ENCODE data around the gene MRPL49. TPM values are rescaled to one million over a fixed set of nuclear protein-coding genes. Genes with fewer than 3 reads are reported as not detected.

The MRPL49 gene
- total RNA-seq, 1 experiment from 2014 or later = 73.4 TPM

- no peaks in the 10 kb centered on the region for H3K79me1 ChIP-seq (ENCODE audit: insufficient read depth, low read depth, low read length, poor library complexity, severe bottlenecking)
- no peak overlapping the region for H2BK20ac ChIP-seq (ENCODE audit: low read depth, low read length, poor library complexity, severe bottlenecking)
- no peak overlapping the region for H3K4me2 ChIP-seq (ENCODE audit: insufficient read depth, insufficient read length, low read length)
- no peak overlapping the region for H2BK15ac ChIP-seq (ENCODE audit: low read depth, low read length)
- H3K9me3 ChIP-seq (ENCODE audit: control insufficient read depth, low read depth, low read length) = no peaks in the 10 kb centered on the region
- H3K27ac Mint-ChIP-seq = no peak overlapping the region; a peak in 1 of 7 replicates
- H3K4ac ChIP-seq (ENCODE audit: low read depth, low read length) = no peak overlapping the region
- H2BK5ac ChIP-seq (ENCODE audit: insufficient read length, low read length) = no peak overlapping the region
- H4K20me1 ChIP-seq (ENCODE audit: control insufficient read depth, insufficient read depth, insufficient read length) = no peaks in the 10 kb centered on the region
- no peak overlapping the region for H3K23ac ChIP-seq (ENCODE audit: insufficient read length, low read depth, low read length)
- H3K4me1 ChIP-seq (ENCODE audit: insufficient read depth, low read length) = no peaks in the 10 kb centered on the region
- H2AFZ ChIP-seq (ENCODE audit: low read length) = no peak overlapping the region
- H4K8ac ChIP-seq (replicated peaks; ENCODE audit: insufficient read length, low read depth, low read length) = no peak overlapping the region
- no peak overlapping the region for H2BK12ac ChIP-seq (ENCODE audit: insufficient read length, low read depth, low read length)
- no peak overlapping the region for H3K14ac ChIP-seq (ENCODE audit: insufficient read depth, low read length)
- H3K9me3 Mint-ChIP-seq = no peaks in the 10 kb centered on the region
- TF ChIP-seq CTCF (conservative IDR thresholded peaks at IDR 0.05) = no peak
- H3T11ph ChIP-seq (ENCODE audit: low read length) = no peak overlapping the region
- H3K18ac ChIP-seq (ENCODE audit: insufficient read length, low read depth, low read length) = no peak overlapping the region
- no peaks in the 10 kb centered on the region for H3K27me3 ChIP-seq (ENCODE audit: insufficient read depth, low read length)
- H4K5ac ChIP-seq (ENCODE audit: insufficient read length, low read depth, low read length) = no peak overlapping the region
- no peaks in the 10 kb centered on the region for H3K79me2 ChIP-seq (ENCODE audit: insufficient read depth, low read length)
- no peak overlapping the region for H4K91ac ChIP-seq (ENCODE audit: insufficient read length, low read depth, low read length)
- no peaks in the 10 kb centered on the region for H3K36me3 Mint-ChIP-seq (ENCODE audit: insufficient read depth in 1 of 3, low read depth in 3 of 3)
- no peak overlapping the region for H3K9ac ChIP-seq (ENCODE audit: extremely low read depth, insufficient read length, low read length)
- no peaks in the 10 kb centered on the region for H3K4me1 Mint-ChIP-seq
- H2AK5ac ChIP-seq (ENCODE audit: insufficient read length, low read length) = no peak overlapping the region
- no peak overlapping the region for H3K56ac ChIP-seq (ENCODE audit: insufficient read length, low read depth, low read length)
- H3K4me3 Mint-ChIP-seq = no peak overlapping the region
- H3K27me3 Mint-ChIP-seq (ENCODE audit: low read depth) = peaks cover 16% of the 10 kb centered on the region
- no CpG with 5 or more reads among the region's 3 CpGs for WGBS (ENCODE audit: extremely low coverage, insufficient read length, low lambda C conversion rate)
- DNase-seq = no peak
- no peaks in the 10 kb centered on the region for H3K23me2 ChIP-seq (ENCODE audit: insufficient read length, low read depth, low read length, poor library complexity, severe bottlenecking)
- H2BK120ac ChIP-seq (ENCODE audit: low read depth, low read length, poor library complexity, severe bottlenecking) = no peak overlapping the region
- no peak overlapping the region for H3K27ac ChIP-seq (ENCODE audit: insufficient read length, low read depth, low read length)
These were observed 34.8 kb downstream of the MRPL49 start for GRCh38 chr11:65156926-65157325.
